Upper lobe of left lung (tissue), 6 donors: ENCODE results near the gene EIF5AL1. TPM values are rescaled to one million over a fixed set of nuclear protein-coding genes. Genes with fewer than 3 reads are reported as not detected.
"Not testable (repeated sequence)": the region's sequence is repeated elsewhere in the genome, so short reads cannot be mapped to it uniquely, and the experiment has no call there.

ENCODE experiments used
- ATAC-seq, 2 donors: fragments of 200-7000 bp; cut with Tn5 transposase; one replicate each; pipeline ENCODE4 v1.9.1; 2022; ENCODE audit warnings: mild to moderate bottlenecking in 2 of 2, moderate library complexity in 2 of 2; ENCODE audit not compliant: low FRiP score in 2 of 2
- DNase-seq, 2 donors: peaks; one replicate each; pipeline ENCODE4 v3.0.0-alpha.2; 2019 to 2020
- H3K27ac ChIP-seq, 4 donors: fragments of 200-600 bp; sonication (generic); one replicate each; pipeline ENCODE4 v1.5.1; 2016 to 2019
- H3K27me3 ChIP-seq, 4 donors: fragments of 200-600 bp; sonication (generic); one replicate each; pipeline ENCODE4 v1.5.1; 2017 to 2019
- H3K36me3 ChIP-seq, 4 donors: fragments of 200-600 bp; sonication (generic); one replicate each; pipeline ENCODE4 v1.5.1; 2016 to 2019
- H3K4me1 ChIP-seq, 4 donors: fragments of 200-600 bp; sonication (generic); one replicate each; pipeline ENCODE4 v1.5.1; 2018 to 2019
- H3K4me3 ChIP-seq, 4 donors: fragments of 200-600 bp; sonication (generic); one replicate each; pipeline ENCODE4 v1.5.1; 2017 to 2019; ENCODE audit warnings: mild to moderate bottlenecking in 2 of 4, moderate library complexity in 1 of 4
- H3K9me3 ChIP-seq, 4 donors: fragments of 200-600 bp; sonication (generic); one replicate each; pipeline ENCODE4 v1.5.1; 2018 to 2019
- CTCF ChIP-seq, 6 experiments: fragments of 450-650 bp in 4 of 6; fragments of 200-600 bp in 2 of 6; sonication (generic) in 2 of 6; IDR thresholded peaks; one replicate each; pipeline ENCODE4 v1.5.1; 2016 to 2019; ENCODE audit warnings: antibody characterized with exemption in 6 of 6
- EP300 ChIP-seq, 4 donors: sonication (generic); formaldehyde crosslinking; IDR thresholded peaks; one replicate each; pipeline ENCODE4 v1.5.1; 2017; ENCODE audit warnings: antibody characterized with exemption in 4 of 4, control low read depth in 2 of 4
- POLR2A ChIP-seq, 4 donors: fragments of 450-650 bp; IDR thresholded peaks; one replicate each; pipeline ENCODE4 v1.5.1; 2016 to 2017; ENCODE audit warnings: antibody characterized with exemption in 4 of 4, mild to moderate bottlenecking in 2 of 4
- POLR2AphosphoS5 ChIP-seq, 2 donors: sonication (generic); formaldehyde crosslinking; IDR thresholded peaks; one replicate each; pipeline ENCODE4 v1.5.1; 2017; ENCODE audit warnings: antibody characterized with exemption in 2 of 2
- WGBS, 2 donors: methylation state at CpG; one replicate each; pipeline ENCODE4 v1.1.5; 2017 to 2018; 5-methylcytosine and 5-hydroxymethylcytosine counted together
- total RNA-seq, 6 donors: library from RNA; depleted of rRNA in 4 of 6; stranded (reverse); fragments of >200 nt in 4 of 6; gene quantifications; one replicate each; pipeline versions ENCODE4 v1.1.0 to v1.2.1, GENCODE V29; 2016 to 2021
- donor health status: DM: no; HTN: no; CAD: no; lungs with moderate emphysema.
- donor health status: DM: no; HTN: yes; CAD: no; lungs with severe emphysema.

EIF5AL1 gene
- total RNA-seq, 6 donors from 2014 or later, result 0.07 to 0.37 (median 0.15) TPM; not detected in 2

GRCh38 chr10:79555354-79556309 lies 43.3 kb downstream of the EIF5AL1 start:
- no peak for ATAC-seq
- 61 to 69% methylated on average over 9 to 11 of the region's 11 CpGs for WGBS, 2 donors

GRCh38 chr10:79556961-79557360 lies 44.6 kb downstream of the EIF5AL1 start:
- 78% methylated on average over 1 of the region's 3 CpGs; no CpG with 5 or more reads in 1 of the 2 donors for WGBS, 2 donors
- TF ChIP-seq POLR2A (IDR thresholded peaks at IDR 0.05), result peak in 1 of 4 donors; percentile 58
- H3K9me3 ChIP-seq, H3K27me3 ChIP-seq, H3K4me1 ChIP-seq, H3K36me3 ChIP-seq, ATAC-seq, DNase-seq: not testable (repeated sequence)
- Histone ChIP-seq H3K4me3 (peak overlapping the region in 2 of 4 donors; percentile 47 to 48), H3K27ac (peak overlapping the region in 1 of 4 donors; percentile 77)

More at GRCh38 chr10:79555354-79556309, 43.3 kb downstream of the EIF5AL1 start:
- no peak for DNase-seq
- no peaks in the 10 kb centered on the region for H3K4me1 ChIP-seq
- TF ChIP-seq POLR2A (IDR thresholded peaks at IDR 0.05) (peak in 1 of 4 donors; percentile 81), CTCF (IDR thresholded peaks at IDR 0.05) (no peak)
- no peaks in the 10 kb centered on the region for H3K36me3 ChIP-seq
- H3K27ac ChIP-seq, result no peak overlapping the region
- peak overlapping the region in 1 of 4 donors; percentile 47 for H3K4me3 ChIP-seq
- no peaks in the 10 kb centered on the region for H3K27me3 ChIP-seq
- H3K9me3 ChIP-seq, result no peaks in the 10 kb centered on the region

GRCh38 chr10:79559726-79560125 lies 47.4 kb downstream of the EIF5AL1 start:
- Histone ChIP-seq H3K4me3 (peak overlapping the region in 3 of 4 donors; percentile 39 to 48 (median 47)), H3K9me3 (no peaks in the 10 kb centered on the region), H3K36me3 (no peaks in the 10 kb centered on the region), H3K4me1 (peaks cover 0 to 13% (median 6%) of the 10 kb centered on the region in 4 donors), H3K27ac (peak overlapping the region in 3 of 4 donors; percentile 18 to 83 (median 63)), H3K27me3 (no peaks in the 10 kb centered on the region)
- no peak for TF ChIP-seq CTCF (IDR thresholded peaks at IDR 0.05)
- no peak for TF ChIP-seq POLR2AphosphoS5 (IDR thresholded peaks at IDR 0.05)
- TF ChIP-seq POLR2A (IDR thresholded peaks at IDR 0.05), result no peak
- no peak for TF ChIP-seq EP300 (IDR thresholded peaks at IDR 0.05)
- 65% methylated on average over 2 of the region's 2 CpGs for WGBS, 2 donors
- DNase-seq (no peak), ATAC-seq (no peak)

GRCh38 chr10:79560160-79560709 lies 47.9 kb downstream of the EIF5AL1 start, which contains the start of gene SFTPA2:
TSS of gene SFTPA2 (minus strand) at chr10:79560407. CDS start at chr10:79559483, 924 bp downstream.
- no peaks in the 10 kb centered on the region for H3K9me3 ChIP-seq
- WGBS, 2 donors, result 82% methylated on average over 1 of the region's 1 CpG; no CpG with 5 or more reads in 1 of the 2 donors
- H3K27ac ChIP-seq, result peak within 1 kb of the TSS in 3 of 4 donors; percentile 18 to 83 (median 63)
- H3K4me3 ChIP-seq, result peak within 1 kb of the TSS in 3 of 4 donors; percentile 39 to 48 (median 47)
- ATAC-seq (peak in 1 of 2 donors; percentile 55), DNase-seq (peak in 1 of 2 donors; percentile 59)
- H3K36me3 ChIP-seq, result no peaks in the 10 kb centered on the region
- H3K4me1 ChIP-seq, result peaks cover 0 to 13% (median 6%) of the 10 kb centered on the region in 4 donors
- no peaks in the 10 kb centered on the region for H3K27me3 ChIP-seq
- TF ChIP-seq EP300 (IDR thresholded peaks at IDR 0.05) (peak in 1 of 4 donors; percentile 91), POLR2A (IDR thresholded peaks at IDR 0.05) (peak in 2 of 4 donors; percentile 60 to 94), POLR2AphosphoS5 (IDR thresholded peaks at IDR 0.05) (peak in 1 of 2 donors; percentile 34), CTCF (IDR thresholded peaks at IDR 0.05) (no peak)

GRCh38 chr10:79561257-79561656 lies 48.9 kb downstream of the EIF5AL1 start:
- ATAC-seq (no peak), DNase-seq (no peak)
- Histone ChIP-seq H3K9me3 (no peaks in the 10 kb centered on the region), H3K36me3 (no peaks in the 10 kb centered on the region), H3K27ac (peak overlapping the region in 2 of 4 donors; percentile 35 to 62), H3K4me3 (no peak overlapping the region), H3K4me1 (peaks cover 0 to 13% (median 6%) of the 10 kb centered on the region in 4 donors), H3K27me3 (no peaks in the 10 kb centered on the region)
- 79 to 92% methylated on average over 3 of the region's 3 CpGs for WGBS, 2 donors
- TF ChIP-seq EP300 (IDR thresholded peaks at IDR 0.05) (no peak), POLR2A (IDR thresholded peaks at IDR 0.05) (no peak)
